ENCODE measurements around the gene DNAH1.

Gene DNAH1

GRCh38 chr3:52370531-52370930, 54.4 kb downstream of the DNAH1 start:
- no peak overlapping the region for H3K23ac ChIP-seq (ENCODE audit: low read length in 2 of 2)
- no peak overlapping the region for H3K4ac ChIP-seq (ENCODE audit: low read depth in 1 of 2, low read length in 2 of 2)
- no peak overlapping the region for H3K9ac ChIP-seq (ENCODE audit: low read length)
- H4K8ac ChIP-seq (ENCODE audit: low read length) = no peak overlapping the region
- no peak overlapping the region for H2BK12ac ChIP-seq (ENCODE audit: low read length in 2 of 2)
- H3K4me2 ChIP-seq (ENCODE audit: low read length, poor library complexity, severe bottlenecking) = no peak overlapping the region
- peaks cover 0 to 45% of the 10 kb centered on the region in 2 experiments for H3K27me3 ChIP-seq (ENCODE audit: control insufficient read depth in 1 of 2, insufficient read depth in 1 of 2, low read length in 2 of 2)
- H2BK120ac ChIP-seq (ENCODE audit: low read depth, low read length) = no peak overlapping the region
- H4K91ac ChIP-seq (ENCODE audit: low read length) = no peak overlapping the region
- no peaks in the 10 kb centered on the region for H3K79me1 ChIP-seq (replicated peaks; ENCODE audit: low read length, poor library complexity, severe bottlenecking)
- peaks cover 13 to 32% of the 10 kb centered on the region in 2 experiments for H3K36me3 ChIP-seq (ENCODE audit: control insufficient read depth in 1 of 2, insufficient read depth in 2 of 2, low read depth in 1 of 2, low read length in 2 of 2)
- H3K18ac ChIP-seq (ENCODE audit: low read depth in 1 of 2, low read length in 2 of 2) = no peak overlapping the region
- no peak overlapping the region for H3K14ac ChIP-seq (ENCODE audit: low read length in 2 of 2)
- no peak overlapping the region for H3K27ac ChIP-seq (ENCODE audit: low read length, poor library complexity, severe bottlenecking)
- no peak overlapping the region for H2BK15ac ChIP-seq (ENCODE audit: low read depth, poor library complexity, severe bottlenecking)
- no peak overlapping the region for H2AFZ ChIP-seq (ENCODE audit: low read depth, low read length)
- DNase-seq = no peak
- no peak overlapping the region for H2BK5ac ChIP-seq (ENCODE audit: low read depth, low read length, poor library complexity, severe bottlenecking)
- 88% methylated on average over 13 of the region's 13 CpGs for WGBS
- peaks cover 5% of the 10 kb centered on the region for H3K4me1 ChIP-seq (ENCODE audit: control insufficient read depth, insufficient read depth, low read depth, low read length)
- no peak overlapping the region for H3K4me3 ChIP-seq (ENCODE audit: insufficient read depth in 1 of 2, low read depth in 1 of 2, low read length in 2 of 2)
- H2AK5ac ChIP-seq (ENCODE audit: low read length, severe bottlenecking) = no peak overlapping the region
- H3K9me3 ChIP-seq (ENCODE audit: control insufficient read depth, low read length) = no peaks in the 10 kb centered on the region

- no peak overlapping the region for H2BK5ac ChIP-seq (ENCODE audit: low read depth, low read length, poor library complexity, severe bottlenecking)
- no peak overlapping the region for H3K18ac ChIP-seq (ENCODE audit: low read depth in 1 of 2, low read length in 2 of 2)
- H3K9me3 ChIP-seq (ENCODE audit: control insufficient read depth, low read length) = no peaks in the 10 kb centered on the region
- no peak overlapping the region for H3K27ac ChIP-seq (ENCODE audit: low read length, poor library complexity, severe bottlenecking)
- H3K79me1 ChIP-seq (replicated peaks; ENCODE audit: low read length, poor library complexity, severe bottlenecking) = no peaks in the 10 kb centered on the region
- no peak overlapping the region for H3K4ac ChIP-seq (ENCODE audit: low read depth in 1 of 2, low read length in 2 of 2)
- H3K27me3 ChIP-seq (ENCODE audit: control insufficient read depth in 1 of 2, insufficient read depth in 1 of 2, low read length in 2 of 2) = peaks cover 0 to 69% of the 10 kb centered on the region in 2 experiments
- H3K4me2 ChIP-seq (ENCODE audit: low read length, poor library complexity, severe bottlenecking) = peak overlapping the region; percentile 35
- H2BK120ac ChIP-seq (ENCODE audit: low read depth, low read length) = no peak overlapping the region
- no peak overlapping the region for H2AFZ ChIP-seq (ENCODE audit: low read depth, low read length)
- H2BK15ac ChIP-seq (ENCODE audit: low read depth, poor library complexity, severe bottlenecking) = no peak overlapping the region
- no peak overlapping the region for H4K8ac ChIP-seq (ENCODE audit: low read length)
- H3K23ac ChIP-seq (ENCODE audit: low read length in 2 of 2) = no peak overlapping the region
- peak overlapping the region; percentile 18 to 47 for H3K4me3 ChIP-seq (ENCODE audit: insufficient read depth in 1 of 2, low read depth in 1 of 2, low read length in 2 of 2)
- peak overlapping the region; percentile 70 for H3K9ac ChIP-seq (ENCODE audit: low read length)
- H3K14ac ChIP-seq (ENCODE audit: low read length in 2 of 2) = no peak overlapping the region
- peaks cover 5% of the 10 kb centered on the region for H3K4me1 ChIP-seq (ENCODE audit: control insufficient read depth, insufficient read depth, low read depth, low read length)
- DNase-seq = no peak
- no peak overlapping the region for H2AK5ac ChIP-seq (ENCODE audit: low read length, severe bottlenecking)
- H4K91ac ChIP-seq (ENCODE audit: low read length) = no peak overlapping the region
- H3K36me3 ChIP-seq (ENCODE audit: control insufficient read depth in 1 of 2, insufficient read depth in 2 of 2, low read depth in 1 of 2, low read length in 2 of 2) = peaks cover 0 to 31% of the 10 kb centered on the region in 2 experiments
- H2BK12ac ChIP-seq (ENCODE audit: low read length in 2 of 2) = no peak overlapping the region
- WGBS = 36% methylated on average over 38 of the region's 40 CpGs
Observed at GRCh38 chr3:52372822-52373504, 56.8 kb downstream of the DNAH1 start.

DNA sequence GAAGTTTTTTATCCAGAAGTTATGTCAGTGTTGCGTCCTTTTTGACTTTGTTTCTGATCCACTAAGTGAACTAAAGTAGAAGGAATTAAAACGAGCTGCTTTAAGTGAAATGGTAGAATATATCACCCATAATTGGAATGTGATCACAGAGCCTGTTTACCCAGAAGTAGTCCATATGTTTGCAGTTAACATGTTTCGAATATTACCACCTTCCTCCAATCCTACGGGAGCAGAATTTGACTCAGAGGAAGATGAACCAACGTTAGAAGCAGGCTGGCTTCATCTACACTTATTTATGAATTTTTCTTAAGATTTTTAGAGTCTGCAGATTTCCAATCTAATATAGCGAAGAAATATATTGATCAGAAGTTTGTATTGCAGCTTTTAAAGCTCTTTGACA, 57.6 kb downstream of the DNAH1 start:
- no peaks in the 10 kb centered on the region for H3K79me1 ChIP-seq (replicated peaks; ENCODE audit: low read length, poor library complexity, severe bottlenecking)
- H3K14ac ChIP-seq (ENCODE audit: low read length in 2 of 2) = no peak overlapping the region
- no peak overlapping the region for H2BK120ac ChIP-seq (ENCODE audit: low read depth, low read length)
- no peak overlapping the region for H2BK15ac ChIP-seq (ENCODE audit: low read depth, poor library complexity, severe bottlenecking)
- H3K27me3 ChIP-seq (ENCODE audit: control insufficient read depth in 1 of 2, insufficient read depth in 1 of 2, low read length in 2 of 2) = peaks cover 0 to 76% of the 10 kb centered on the region in 2 experiments
- H3K23ac ChIP-seq (ENCODE audit: low read length in 2 of 2) = no peak overlapping the region
- H3K4ac ChIP-seq (ENCODE audit: low read depth in 1 of 2, low read length in 2 of 2) = no peak overlapping the region
- DNase-seq = no peak
- H2AFZ ChIP-seq (ENCODE audit: low read depth, low read length) = no peak overlapping the region
- no peak overlapping the region for H2AK5ac ChIP-seq (ENCODE audit: low read length, severe bottlenecking)
- H3K4me3 ChIP-seq (ENCODE audit: insufficient read depth in 1 of 2, low read depth in 1 of 2, low read length in 2 of 2) = peak overlapping the region in 1 of 2 experiments; percentile 47
- H3K4me2 ChIP-seq (ENCODE audit: low read length, poor library complexity, severe bottlenecking) = no peak overlapping the region
- peaks cover 0 to 27% of the 10 kb centered on the region in 2 experiments for H3K36me3 ChIP-seq (ENCODE audit: control insufficient read depth in 1 of 2, insufficient read depth in 2 of 2, low read depth in 1 of 2, low read length in 2 of 2)
- peak overlapping the region; percentile 70 for H3K9ac ChIP-seq (ENCODE audit: low read length)
- H4K91ac ChIP-seq (ENCODE audit: low read length) = no peak overlapping the region
- WGBS = 89% methylated on average over 1 of the region's 6 CpGs
- H3K9me3 ChIP-seq (ENCODE audit: control insufficient read depth, low read length) = no peaks in the 10 kb centered on the region
- no peak overlapping the region for H3K27ac ChIP-seq (ENCODE audit: low read length, poor library complexity, severe bottlenecking)
- H3K18ac ChIP-seq (ENCODE audit: low read depth in 1 of 2, low read length in 2 of 2) = no peak overlapping the region
- no peak overlapping the region for H2BK5ac ChIP-seq (ENCODE audit: low read depth, low read length, poor library complexity, severe bottlenecking)
- no peak overlapping the region for H2BK12ac ChIP-seq (ENCODE audit: low read length in 2 of 2)
- no peak overlapping the region for H4K8ac ChIP-seq (ENCODE audit: low read length)
- peaks cover 5% of the 10 kb centered on the region for H3K4me1 ChIP-seq (ENCODE audit: control insufficient read depth, insufficient read depth, low read depth, low read length)

DNA sequence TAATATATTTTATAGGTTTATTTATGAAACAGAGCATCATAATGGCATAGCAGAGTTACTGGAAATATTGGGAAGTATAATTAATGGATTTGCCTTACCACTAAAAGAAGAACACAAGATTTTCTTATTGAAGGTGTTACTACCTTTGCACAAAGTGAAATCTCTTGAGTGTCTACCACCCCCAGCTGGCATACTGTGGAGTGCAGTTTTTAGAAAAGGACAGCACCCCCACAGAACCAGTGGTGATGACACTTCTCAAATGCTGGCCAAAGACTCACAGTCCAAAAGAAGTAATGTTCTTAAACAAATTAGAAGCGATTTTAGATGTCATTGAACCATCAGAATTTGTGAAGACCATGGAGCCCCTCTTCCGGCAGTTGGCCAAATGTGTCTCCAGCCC, 58.1 kb downstream of the DNAH1 start:
- Histone ChIP-seq H3K9me3 (ENCODE audit: control insufficient read depth, low read length) (no peaks in the 10 kb centered on the region), H3K4ac (ENCODE audit: low read depth in 1 of 2, low read length in 2 of 2) (no peak overlapping the region), H3K27me3 (ENCODE audit: control insufficient read depth in 1 of 2, insufficient read depth in 1 of 2, low read length in 2 of 2) (peaks cover 0 to 81% of the 10 kb centered on the region in 2 experiments), H2AFZ (ENCODE audit: low read depth, low read length) (no peak overlapping the region), H3K4me2 (ENCODE audit: low read length, poor library complexity, severe bottlenecking) (no peak overlapping the region), H2BK120ac (ENCODE audit: low read depth, low read length) (no peak overlapping the region), H2BK15ac (ENCODE audit: low read depth, poor library complexity, severe bottlenecking) (no peak overlapping the region), H3K4me3 (ENCODE audit: insufficient read depth in 1 of 2, low read depth in 1 of 2, low read length in 2 of 2) (no peak overlapping the region), H3K14ac (ENCODE audit: low read length in 2 of 2) (no peak overlapping the region), H3K27ac (ENCODE audit: low read length, poor library complexity, severe bottlenecking) (no peak overlapping the region), H3K79me1 (replicated peaks; ENCODE audit: low read length, poor library complexity, severe bottlenecking) (no peaks in the 10 kb centered on the region), H3K36me3 (ENCODE audit: control insufficient read depth in 1 of 2, insufficient read depth in 2 of 2, low read depth in 1 of 2, low read length in 2 of 2) (peaks cover 0 to 22% of the 10 kb centered on the region in 2 experiments), H2BK12ac (ENCODE audit: low read length in 2 of 2) (no peak overlapping the region), H4K8ac (ENCODE audit: low read length) (no peak overlapping the region), H4K91ac (ENCODE audit: low read length) (no peak overlapping the region), H3K18ac (ENCODE audit: low read depth in 1 of 2, low read length in 2 of 2) (no peak overlapping the region), H2BK5ac (ENCODE audit: low read depth, low read length, poor library complexity, severe bottlenecking) (no peak overlapping the region), H3K4me1 (ENCODE audit: control insufficient read depth, insufficient read depth, low read depth, low read length) (peaks cover 5% of the 10 kb centered on the region), H2AK5ac (ENCODE audit: low read length, severe bottlenecking) (no peak overlapping the region), H3K9ac (ENCODE audit: low read length) (no peak overlapping the region), H3K23ac (ENCODE audit: low read length in 2 of 2) (no peak overlapping the region)
- no peak for DNase-seq
- WGBS = 88% methylated on average over 2 of the region's 2 CpGs

Measured in mesenchymal stem cell (in vitro differentiated cells and primary cell).